Neural progenitor cell (in vitro differentiated cells): ENCODE results near the gene HEMK1. TPM values are rescaled to one million over a fixed set of nuclear protein-coding genes. Genes with fewer than 3 reads are reported as not detected.

Experiments
- DNase-seq: peaks from one replicate; pipeline ENCODE4 v3.0.0-alpha.2; 2016; ENCODE audit warnings: low spot score
- H2AFZ ChIP-seq: fragments of 200-600 bp; sonication (generic); replicated peaks from 2 replicates; pipeline ENCODE4 v1.6.1; 2016; ENCODE audit warnings: antibody characterized with exemption
- H3F3A ChIP-seq: fragments of 200-600 bp; sonication (generic); 2 replicates; pipeline ENCODE4 v1.6.1; 2016; ENCODE audit warnings: antibody characterized with exemption, low read depth
- H3K27ac ChIP-seq: fragments of 200-600 bp; sonication (generic); 2 replicates; pipeline ENCODE4 v1.5.1; 2016; ENCODE audit warnings: mild to moderate bottlenecking
- H3K27me3 ChIP-seq: fragments of 200-600 bp; sonication (generic); 2 replicates; pipeline ENCODE4 v1.6.1; 2016; ENCODE audit warnings: mild to moderate bottlenecking, moderate library complexity
- H3K36me3 ChIP-seq: fragments of 200-600 bp; sonication (generic); 2 replicates; pipeline ENCODE4 v1.5.1; 2016
- H3K4me1 ChIP-seq: fragments of 200-600 bp; sonication (generic); 2 replicates; pipeline ENCODE4 v1.6.1; 2016; ENCODE audit warnings: mixed run types
- H3K4me2 ChIP-seq: fragments of 200-600 bp; sonication (generic); 2 replicates; pipeline ENCODE4 v1.6.1; 2016
- H3K4me3 ChIP-seq: fragments of 200-600 bp; sonication (generic); 2 replicates; pipeline ENCODE4 v1.5.1; 2016
- H3K79me2 ChIP-seq: fragments of 200-600 bp; sonication (generic); 2 replicates; pipeline ENCODE4 v1.6.1; 2016; ENCODE audit warnings: low read depth
- H3K9ac ChIP-seq: fragments of 200-600 bp; sonication (generic); 2 replicates; pipeline ENCODE4 v1.6.1; 2016
- H3K9me3 ChIP-seq: fragments of 200-600 bp; sonication (generic); 2 replicates; pipeline ENCODE4 v1.5.1; 2016; ENCODE audit warnings: low read depth
- H4K20me1 ChIP-seq: fragments of 200-600 bp; sonication (generic); 2 replicates; pipeline ENCODE4 v1.6.1; 2016; ENCODE audit warnings: low read depth
- H3K27ac Mint-ChIP-seq: 3 replicates; pipeline ENCODE4 v1.8.0; 2021; ENCODE audit warnings: mixed read lengths
- H3K27me3 Mint-ChIP-seq: 2 replicates; pipeline ENCODE4 v1.8.0; 2022; ENCODE audit warnings: low read depth, mild to moderate bottlenecking, inconsistent platforms, moderate library complexity, mixed read lengths; ENCODE audit not compliant: insufficient read depth
- H3K36me3 Mint-ChIP-seq: 3 replicates; pipeline ENCODE4 v1.8.0; 2021; ENCODE audit warnings: mixed read lengths
- H3K4me1 Mint-ChIP-seq: 3 replicates; pipeline ENCODE4 v1.8.0; 2021; ENCODE audit warnings: mixed read lengths
- H3K4me3 Mint-ChIP-seq: 3 replicates; pipeline ENCODE4 v1.8.0; 2021; ENCODE audit warnings: mild to moderate bottlenecking, moderate library complexity, mixed read lengths
- H3K9me3 Mint-ChIP-seq: 3 replicates; pipeline ENCODE4 v1.8.0; 2020; ENCODE audit warnings: mixed read lengths
- CTCF ChIP-seq: fragments of 200-600 bp; sonication (generic); IDR thresholded peaks from 2 replicates; pipeline ENCODE4 v1.5.1; 2017; ENCODE audit warnings: antibody characterized with exemption, mild to moderate bottlenecking
- EZH2 ChIP-seq: fragments of 200-600 bp; sonication (generic); IDR thresholded peaks from 2 replicates; pipeline ENCODE4 v1.6.1; 2017; ENCODE audit warnings: antibody characterized with exemption, mild to moderate bottlenecking, moderate library complexity
- EZH2phosphoT487 ChIP-seq: fragments of 200-600 bp; sonication (generic); IDR thresholded peaks from 2 replicates; pipeline ENCODE4 v1.6.1; 2017; ENCODE audit warnings: antibody characterized with exemption
- total RNA-seq: library from RNA; depleted of rRNA; stranded (reverse); fragments of >200 nt; gene quantifications from 2 replicates; pipeline ENCODE4 v1.2.3, GENCODE V29; 2015; ENCODE audit warnings: low replicate concordance

Gene HEMK1
- total RNA-seq, 1 donor from 2014 or later, result 9.3 TPM

GRCh38 chr3:50532062-50532705 lies 37.1 kb upstream of the HEMK1 start:
- no peaks in the 10 kb centered on the region for H3K9me3 ChIP-seq
- Mint-ChIP-seq H3K27me3 (peaks cover 23% of the 10 kb centered on the region), H3K27ac (peak overlapping the region; percentile 18), H3K36me3 (peaks cover 1% of the 10 kb centered on the region), H3K4me3 (peak overlapping the region; percentile 3), H3K4me1 (peaks cover 44% of the 10 kb centered on the region), H3K9me3 (no peaks in the 10 kb centered on the region)
- no peak overlapping the region for H3K4me3 ChIP-seq
- no peak overlapping the region for H3K4me2 ChIP-seq
- no peak overlapping the region for H2AFZ ChIP-seq
- TF ChIP-seq EZH2 (no peak), CTCF (no peak), EZH2phosphoT487 (no peak)
- H3K79me2 ChIP-seq, result no peaks in the 10 kb centered on the region
- DNase-seq, result no peak
- no peaks in the 10 kb centered on the region for H3K36me3 ChIP-seq
- H3K9ac ChIP-seq, result no peak overlapping the region
- peaks cover 19% of the 10 kb centered on the region for H3K4me1 ChIP-seq
- peaks cover 20% of the 10 kb centered on the region for H3K27me3 ChIP-seq
- H4K20me1 ChIP-seq, result no peaks in the 10 kb centered on the region
- no peak overlapping the region for H3K27ac ChIP-seq
- H3F3A ChIP-seq, result no peaks in the 10 kb centered on the region

GRCh38 chr3:50533316-50533715 lies 36.0 kb upstream of the HEMK1 start:
- no peaks in the 10 kb centered on the region for H3K9me3 Mint-ChIP-seq
- Histone ChIP-seq H3K36me3 (no peaks in the 10 kb centered on the region), H3K4me2 (peak overlapping the region; percentile 12), H3K4me1 (peaks cover 20% of the 10 kb centered on the region), H3K9ac (no peak overlapping the region), H2AFZ (no peak overlapping the region), H3K79me2 (no peaks in the 10 kb centered on the region), H3K27ac (no peak overlapping the region), H3F3A (peaks cover under 1% of the 10 kb centered on the region), H4K20me1 (no peaks in the 10 kb centered on the region), H3K27me3 (peaks cover 20% of the 10 kb centered on the region), H3K9me3 (no peaks in the 10 kb centered on the region), H3K4me3 (no peak overlapping the region)
- H3K4me3 Mint-ChIP-seq, result peak overlapping the region; percentile 60
- H3K4me1 Mint-ChIP-seq, result peaks cover 50% of the 10 kb centered on the region
- peaks cover 27% of the 10 kb centered on the region for H3K27me3 Mint-ChIP-seq
- TF ChIP-seq EZH2phosphoT487 (no peak), CTCF (no peak), EZH2 (no peak)
- H3K27ac Mint-ChIP-seq, result peak overlapping the region; percentile 80
- peaks cover 1% of the 10 kb centered on the region for H3K36me3 Mint-ChIP-seq
- DNase-seq, result peak; percentile 26

- Histone ChIP-seq H3K4me1 (peaks cover 26% of the 10 kb centered on the region), H3K27ac (no peak overlapping the region)
- TF ChIP-seq EZH2phosphoT487 (no peak), CTCF (no peak), EZH2 (no peak)
Observed at GRCh38 chr3:50533807-50534461, 35.4 kb upstream of the HEMK1 start.

More at GRCh38 chr3:50533807-50534461, 35.4 kb upstream of the HEMK1 start:
- Histone ChIP-seq H3K27me3 (peaks cover 20% of the 10 kb centered on the region), H4K20me1 (no peaks in the 10 kb centered on the region), H3K79me2 (no peaks in the 10 kb centered on the region), H3K9ac (no peak overlapping the region), H3K9me3 (no peaks in the 10 kb centered on the region), H3F3A (peaks cover 7% of the 10 kb centered on the region), H3K4me2 (peak overlapping the region; percentile 12), H3K4me3 (no peak overlapping the region), H2AFZ (no peak overlapping the region), H3K36me3 (no peaks in the 10 kb centered on the region)
- no peak overlapping the region for H3K4me3 Mint-ChIP-seq
- H3K9me3 Mint-ChIP-seq, result no peaks in the 10 kb centered on the region
- peaks cover 27% of the 10 kb centered on the region for H3K27me3 Mint-ChIP-seq
- peak overlapping the region; percentile 48 for H3K27ac Mint-ChIP-seq
- H3K4me1 Mint-ChIP-seq, result peaks cover 56% of the 10 kb centered on the region
- DNase-seq, result no peak
- H3K36me3 Mint-ChIP-seq, result peaks cover 1% of the 10 kb centered on the region
